Upper lobe of right lung (tissue), 1 donor: ENCODE results near the gene HRAS. TPM values are rescaled to one million over a fixed set of nuclear protein-coding genes. Genes with fewer than 3 reads are reported as not detected.
A peak's percentile ranks its signal among the peaks of the same experiment; 100 is the strongest.

Experiments used
- ATAC-seq: fragments of 200-7000 bp; cut with Tn5 transposase; one replicate; pipeline ENCODE4 v1.9.1; 2020; ENCODE audit warnings: mild to moderate bottlenecking, moderate library complexity
- DNase-seq: peaks from one replicate; pipeline ENCODE4 v3.0.0-alpha.2; 2020
- H3K27ac ChIP-seq: fragments of 200-600 bp; one replicate; pipeline ENCODE4 v1.8.0; 2022
- H3K27me3 ChIP-seq: fragments of 200-600 bp; one replicate; pipeline ENCODE4 v1.8.0; 2022; ENCODE audit warnings: mild to moderate bottlenecking
- H3K36me3 ChIP-seq: fragments of 200-600 bp; one replicate; pipeline ENCODE4 v1.8.0; 2022
- H3K4me1 ChIP-seq: fragments of 200-600 bp; one replicate; pipeline ENCODE4 v1.8.0; 2022
- H3K4me3 ChIP-seq: fragments of 200-600 bp; one replicate; pipeline ENCODE4 v1.8.0; 2022; ENCODE audit warnings: mild to moderate bottlenecking
- H3K9me3 ChIP-seq: fragments of 200-600 bp; one replicate; pipeline ENCODE4 v1.8.0; 2022
- intact Hi-C: fragments of 100-400 bp; cut with DNase I; formaldehyde crosslinking; loops from one replicate; pipeline ENCODE4 v1.11.0; 2022
- total RNA-seq: library from RNA; stranded (reverse); fragmentation: NEBNext Ultra II Directional; extraction: Animal tissue kit (Norgen Biotek cat#: 25700); gene quantifications from one replicate; pipeline ENCODE4 v1.2.1, GENCODE V29; 2021
- TF ChIP-seq, protein P1 (sequence below): fragments of 200-600 bp; IDR thresholded peaks from one replicate; pipeline ENCODE4 v1.8.0; 2022; ENCODE audit warnings: antibody characterized with exemption
- donor health status: DM: no; HTN: yes; CAD: no; lungs with severe emphysema.

HRAS gene
- total RNA-seq, 1 donor from 2014 or later, result 55.5 TPM

DNA sequence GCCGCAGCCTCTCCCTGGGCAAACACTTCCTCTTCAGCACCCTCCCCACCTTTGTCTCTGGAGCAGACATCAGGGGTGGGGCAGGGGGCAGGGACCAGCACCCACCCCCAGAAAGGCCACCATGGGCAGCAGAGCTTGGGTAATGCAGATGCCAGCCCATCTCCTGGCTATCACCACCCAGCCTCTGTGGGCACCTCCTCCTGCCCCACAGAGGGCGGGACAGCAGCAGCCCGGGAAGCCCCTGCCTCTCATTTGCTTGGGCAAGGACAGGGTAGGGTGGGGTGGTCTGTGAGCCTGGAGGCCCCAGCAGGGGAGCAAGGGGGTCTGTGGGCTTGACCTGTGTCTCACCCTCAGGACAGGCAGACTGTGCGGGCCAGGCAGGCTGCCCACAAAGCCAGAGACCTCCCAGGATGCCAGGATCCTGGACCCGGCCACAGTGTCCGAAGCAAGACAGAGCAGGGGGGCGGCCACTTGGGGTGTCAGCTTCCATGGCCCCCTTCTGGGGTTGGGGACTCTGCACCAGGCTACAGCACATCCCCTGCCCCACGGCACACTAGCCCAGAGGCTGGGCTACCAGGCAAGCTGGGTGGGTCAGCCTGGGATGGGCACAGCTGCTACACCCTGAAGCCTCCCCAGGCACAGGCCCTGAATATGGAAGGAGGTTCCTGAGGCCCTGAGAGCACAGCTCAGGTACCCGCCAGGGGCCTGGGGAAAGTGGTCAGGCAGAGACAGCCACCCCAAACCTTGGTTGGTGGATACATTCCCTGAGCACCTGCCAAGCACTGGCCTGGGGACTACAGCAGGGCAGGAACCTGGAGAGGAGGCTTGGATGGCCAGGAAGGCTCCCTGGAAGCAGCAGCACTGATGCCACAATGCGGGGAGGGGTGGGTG lies 32.8 kb downstream of the HRAS start:
- DNase-seq (no peak), ATAC-seq (no peak)
- peak overlapping the region; percentile 88 for H3K4me3 ChIP-seq
- intact Hi-C loops, result no loop called here
- H3K4me1 ChIP-seq, result peaks cover 39% of the 10 kb centered on the region
- peaks cover 46% of the 10 kb centered on the region for H3K36me3 ChIP-seq
- no peaks in the 10 kb centered on the region for H3K27me3 ChIP-seq
- no peaks in the 10 kb centered on the region for H3K9me3 ChIP-seq
- TF ChIP-seq, protein P1, sequence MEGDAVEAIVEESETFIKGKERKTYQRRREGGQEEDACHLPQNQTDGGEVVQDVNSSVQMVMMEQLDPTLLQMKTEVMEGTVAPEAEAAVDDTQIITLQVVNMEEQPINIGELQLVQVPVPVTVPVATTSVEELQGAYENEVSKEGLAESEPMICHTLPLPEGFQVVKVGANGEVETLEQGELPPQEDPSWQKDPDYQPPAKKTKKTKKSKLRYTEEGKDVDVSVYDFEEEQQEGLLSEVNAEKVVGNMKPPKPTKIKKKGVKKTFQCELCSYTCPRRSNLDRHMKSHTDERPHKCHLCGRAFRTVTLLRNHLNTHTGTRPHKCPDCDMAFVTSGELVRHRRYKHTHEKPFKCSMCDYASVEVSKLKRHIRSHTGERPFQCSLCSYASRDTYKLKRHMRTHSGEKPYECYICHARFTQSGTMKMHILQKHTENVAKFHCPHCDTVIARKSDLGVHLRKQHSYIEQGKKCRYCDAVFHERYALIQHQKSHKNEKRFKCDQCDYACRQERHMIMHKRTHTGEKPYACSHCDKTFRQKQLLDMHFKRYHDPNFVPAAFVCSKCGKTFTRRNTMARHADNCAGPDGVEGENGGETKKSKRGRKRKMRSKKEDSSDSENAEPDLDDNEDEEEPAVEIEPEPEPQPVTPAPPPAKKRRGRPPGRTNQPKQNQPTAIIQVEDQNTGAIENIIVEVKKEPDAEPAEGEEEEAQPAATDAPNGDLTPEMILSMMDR, result no peak
- H3K27ac ChIP-seq, result peak overlapping the region; percentile 87

GRCh38 chr11:501683-502287 lies 33.6 kb downstream of the HRAS start:
- ATAC-seq (no peak), DNase-seq (no peak)
- Histone ChIP-seq H3K4me1 (peaks cover 38% of the 10 kb centered on the region), H3K4me3 (no peak overlapping the region), H3K27ac (no peak overlapping the region), H3K27me3 (no peaks in the 10 kb centered on the region), H3K36me3 (peaks cover 54% of the 10 kb centered on the region), H3K9me3 (no peaks in the 10 kb centered on the region)
- intact Hi-C loops, result no loop called here
- TF ChIP-seq, protein P1, result no peak

DNA sequence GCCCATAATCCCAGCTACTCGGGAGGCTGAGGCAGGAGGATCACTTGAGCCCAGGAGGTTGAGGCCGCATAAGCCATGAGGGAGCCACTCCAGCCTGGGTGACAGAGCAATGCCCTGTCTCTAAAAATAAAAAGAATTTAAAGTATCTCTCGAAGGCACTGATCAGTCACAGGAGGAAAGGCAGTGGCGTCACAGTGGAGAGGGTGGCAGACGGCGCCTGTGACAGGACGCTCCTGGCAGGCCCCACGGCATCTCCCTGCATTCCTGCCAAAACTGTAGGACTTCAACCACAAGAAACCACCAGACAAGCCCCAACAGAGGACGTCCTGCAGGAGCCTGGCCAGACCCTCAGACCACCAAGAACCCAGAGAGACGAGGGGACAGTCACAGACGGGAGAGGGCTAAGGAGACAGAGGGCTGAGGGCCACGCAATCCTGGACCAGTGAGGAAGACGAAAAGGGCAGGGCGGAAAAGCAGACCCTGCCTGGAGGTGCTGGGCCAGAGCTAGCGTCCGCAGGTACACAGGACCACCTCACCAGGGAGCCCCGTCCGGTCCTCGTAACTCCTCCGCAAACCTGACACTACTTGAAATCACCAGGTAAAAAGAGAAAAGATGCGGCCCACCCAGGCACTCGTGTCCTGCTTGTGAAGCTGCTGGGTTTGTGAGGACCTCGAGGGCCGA lies 34.2 kb downstream of the HRAS start:
- H3K27ac ChIP-seq, result no peak overlapping the region
- peaks cover 60% of the 10 kb centered on the region for H3K36me3 ChIP-seq
- ATAC-seq, result no peak
- H3K27me3 ChIP-seq, result no peaks in the 10 kb centered on the region
- TF ChIP-seq, protein P1, result no peak
- no peak overlapping the region for H3K4me3 ChIP-seq
- peaks cover 38% of the 10 kb centered on the region for H3K4me1 ChIP-seq
- intact Hi-C loops, result no loop called here
- no peak for DNase-seq
- H3K9me3 ChIP-seq, result no peaks in the 10 kb centered on the region

- Histone ChIP-seq H3K4me3 (no peak overlapping the region), H3K9me3 (no peaks in the 10 kb centered on the region), H3K27me3 (no peaks in the 10 kb centered on the region), H3K4me1 (peaks cover 24% of the 10 kb centered on the region), H3K36me3 (peaks cover 77% of the 10 kb centered on the region), H3K27ac (no peak overlapping the region)
- DNase-seq (no peak), ATAC-seq (no peak)
- intact Hi-C loops, result no loop called here
- TF ChIP-seq, protein P1, result no peak
Observed at GRCh38 chr11:499201-500076, 35.9 kb downstream of the HRAS start.
